Neural cell (in vitro differentiated cells): ENCODE data around the gene TSLP. TPM values are rescaled to one million over a fixed set of nuclear protein-coding genes. Genes with fewer than 3 reads are reported as not detected.

Source experiments
- H2AFZ ChIP-seq: fragments of 200-600, 300-800 bp; sonication (generic), shearing (Covaris generic); 2 replicates; pipeline ENCODE4 v1.6.0; 2014; ENCODE audit warnings: low read depth, mild to moderate bottlenecking, antibody characterized with exemption, low read length, moderate library complexity
- H3F3A ChIP-seq: fragments of 200-600 bp; shearing (Covaris generic); 2 replicates; pipeline ENCODE4 v1.6.1; 2016; ENCODE audit warnings: mild to moderate bottlenecking, moderate library complexity, mixed read lengths, antibody characterized with exemption, low read length; ENCODE audit not compliant: insufficient read depth, poor library complexity, severe bottlenecking
- H3K27ac ChIP-seq: fragments of 200-600, 300-800 bp; sonication (generic), shearing (Covaris generic); 2 replicates; pipeline ENCODE4 v1.5.1; 2014; ENCODE audit warnings: mild to moderate bottlenecking, low read length, moderate library complexity
- H3K27me3 ChIP-seq: fragments of 300-800, 200-600 bp; sonication (generic), shearing (Covaris generic); 2 replicates; pipeline ENCODE4 v1.6.0; 2014; ENCODE audit warnings: mild to moderate bottlenecking, low read depth, low read length, moderate library complexity; ENCODE audit not compliant: insufficient read depth
- H3K36me3 ChIP-seq: fragments of 300-800, 200-600 bp; sonication (generic), shearing (Covaris generic); 2 replicates; pipeline ENCODE4 v1.5.1; 2014; ENCODE audit warnings: mild to moderate bottlenecking, antibody characterized with exemption, low read length, moderate library complexity; ENCODE audit not compliant: insufficient read depth
- H3K4me2 ChIP-seq: fragments of 300-800, 200-600 bp; sonication (generic), shearing (Covaris generic); 2 replicates; pipeline ENCODE4 v1.6.0; 2014; ENCODE audit warnings: mild to moderate bottlenecking, low read length
- H3K4me3 ChIP-seq: fragments of 300-800, 200-600 bp; sonication (generic), shearing (Covaris generic); 2 replicates; pipeline ENCODE4 v1.5.1; 2014; ENCODE audit warnings: mild to moderate bottlenecking, low read length, moderate library complexity
- H3K79me2 ChIP-seq: fragments of 200-600 bp; shearing (Covaris generic); replicated peaks from 2 replicates; pipeline ENCODE4 v1.6.0; 2014; ENCODE audit warnings: mild to moderate bottlenecking, low read length, moderate library complexity; ENCODE audit not compliant: insufficient read depth
- H3K9ac ChIP-seq: fragments of 300-800, 200-600 bp; sonication (generic), shearing (Covaris generic); 2 replicates; pipeline ENCODE4 v1.6.1; 2016; ENCODE audit warnings: mild to moderate bottlenecking, low read length, mixed read lengths
- H3K9me2 ChIP-seq: fragments of 200-600 bp; shearing (Covaris generic); 2 replicates; pipeline ENCODE4 v1.6.1; 2016; ENCODE audit warnings: mild to moderate bottlenecking, low read length, mixed read lengths; ENCODE audit not compliant: insufficient read depth
- H3K9me3 ChIP-seq: fragments of 200-600, 300-800 bp; sonication (generic), shearing (Covaris generic); 2 replicates; pipeline ENCODE4 v1.6.1; 2016; ENCODE audit warnings: mild to moderate bottlenecking, mixed run types, low read length, moderate library complexity, mixed read lengths
- H4K20me1 ChIP-seq: fragments of 200-600 bp; shearing (Covaris generic); 2 replicates; pipeline ENCODE4 v1.6.1; 2016; ENCODE audit warnings: mild to moderate bottlenecking, mixed run types; ENCODE audit not compliant: insufficient read depth
- EP300 ChIP-seq: fragments of 450-650 bp; conservative IDR thresholded peaks from 2 replicates; pipeline ENCODE4 v1.6.1; 2014; ENCODE audit warnings: antibody characterized with exemption, mild to moderate bottlenecking, moderate library complexity; ENCODE audit not compliant: poor library complexity, severe bottlenecking
- EZH2 ChIP-seq: fragments of 200-600, 300-800 bp; shearing (Covaris generic), sonication (generic); IDR thresholded peaks from 2 replicates; pipeline ENCODE4 v1.6.1; 2014; ENCODE audit warnings: antibody characterized with exemption, low read length, borderline replicate concordance, mild to moderate bottlenecking; ENCODE audit not compliant: insufficient read depth, poor library complexity, severe bottlenecking
- MXI1 ChIP-seq: fragments of 450-650 bp; conservative IDR thresholded peaks from 2 replicates; pipeline ENCODE4 v1.6.1; 2014; ENCODE audit warnings: antibody characterized with exemption, mild to moderate bottlenecking; ENCODE audit not compliant: poor library complexity, severe bottlenecking
- POLR2AphosphoS5 ChIP-seq: IDR thresholded peaks from 2 replicates; pipeline ENCODE4 v1.6.1; 2012
- RAD21 ChIP-seq: fragments of 450-650 bp; conservative IDR thresholded peaks from 2 replicates; pipeline ENCODE4 v1.6.1; 2014; ENCODE audit warnings: antibody characterized with exemption, mild to moderate bottlenecking, moderate library complexity
- SMC3 ChIP-seq: fragments of 450-650 bp; conservative IDR thresholded peaks from 2 replicates; pipeline ENCODE4 v1.6.1; 2014; ENCODE audit warnings: antibody characterized with exemption, mild to moderate bottlenecking, moderate library complexity; ENCODE audit not compliant: poor library complexity
- TAF1 ChIP-seq: IDR thresholded peaks from 2 replicates; pipeline ENCODE4 v1.6.1; 2012; ENCODE audit warnings: low read depth
- polyA plus RNA-seq: library from polyadenylated mRNA; depleted of rRNA; stranded (reverse); fragments of >200 nt; gene quantifications from 2 replicates; pipeline ENCODE4 v1.2.3, GENCODE V29; 2014
- TF ChIP-seq, protein P1 (sequence below): fragments of 450-650 bp; IDR thresholded peaks from 2 replicates; pipeline ENCODE4 v1.5.1; 2014; ENCODE audit warnings: antibody characterized with exemption, mild to moderate bottlenecking, moderate library complexity; ENCODE audit not compliant: poor library complexity, severe bottlenecking
- TF ChIP-seq, protein P2 (sequence below): IDR thresholded peaks from 2 replicates; pipeline ENCODE4 v1.6.1; 2012; ENCODE audit warnings: borderline replicate concordance

TSLP gene
- polyA plus RNA-seq, 1 donor from 2014 or later = not detected

DNA sequence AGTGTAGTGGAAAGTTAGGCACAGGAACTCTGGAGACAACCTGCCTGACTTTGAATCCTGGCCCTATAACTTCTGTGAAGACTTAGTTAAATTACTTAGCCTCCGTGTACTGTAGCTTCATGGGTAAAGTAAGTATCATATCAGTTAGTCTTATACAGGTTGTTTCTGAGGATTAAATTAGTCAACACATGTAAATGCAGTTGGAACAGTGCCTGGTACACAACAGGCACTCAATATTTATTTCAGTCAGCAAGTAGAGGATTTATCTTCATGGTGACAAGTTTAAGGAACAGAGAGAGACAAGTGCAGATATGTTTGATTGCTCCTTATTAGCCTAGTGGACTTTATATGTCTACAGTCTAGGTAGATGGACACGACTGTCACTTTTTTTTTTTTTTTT, 2.7 kb downstream of the TSLP start:
- Histone ChIP-seq H3F3A (no peaks in the 10 kb centered on the region), H3K27me3 (peaks cover 57% of the 10 kb centered on the region), H2AFZ (no peak overlapping the region), H3K9me3 (no peaks in the 10 kb centered on the region), H3K36me3 (no peaks in the 10 kb centered on the region), H3K9me2 (no peaks in the 10 kb centered on the region), H3K9ac (no peak overlapping the region), H4K20me1 (no peaks in the 10 kb centered on the region), H3K79me2 (no peaks in the 10 kb centered on the region), H3K27ac (no peak overlapping the region), H3K4me3 (no peak overlapping the region), H3K4me2 (no peak overlapping the region)
- TF ChIP-seq, protein P1, sequence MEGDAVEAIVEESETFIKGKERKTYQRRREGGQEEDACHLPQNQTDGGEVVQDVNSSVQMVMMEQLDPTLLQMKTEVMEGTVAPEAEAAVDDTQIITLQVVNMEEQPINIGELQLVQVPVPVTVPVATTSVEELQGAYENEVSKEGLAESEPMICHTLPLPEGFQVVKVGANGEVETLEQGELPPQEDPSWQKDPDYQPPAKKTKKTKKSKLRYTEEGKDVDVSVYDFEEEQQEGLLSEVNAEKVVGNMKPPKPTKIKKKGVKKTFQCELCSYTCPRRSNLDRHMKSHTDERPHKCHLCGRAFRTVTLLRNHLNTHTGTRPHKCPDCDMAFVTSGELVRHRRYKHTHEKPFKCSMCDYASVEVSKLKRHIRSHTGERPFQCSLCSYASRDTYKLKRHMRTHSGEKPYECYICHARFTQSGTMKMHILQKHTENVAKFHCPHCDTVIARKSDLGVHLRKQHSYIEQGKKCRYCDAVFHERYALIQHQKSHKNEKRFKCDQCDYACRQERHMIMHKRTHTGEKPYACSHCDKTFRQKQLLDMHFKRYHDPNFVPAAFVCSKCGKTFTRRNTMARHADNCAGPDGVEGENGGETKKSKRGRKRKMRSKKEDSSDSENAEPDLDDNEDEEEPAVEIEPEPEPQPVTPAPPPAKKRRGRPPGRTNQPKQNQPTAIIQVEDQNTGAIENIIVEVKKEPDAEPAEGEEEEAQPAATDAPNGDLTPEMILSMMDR = no peak
- TF ChIP-seq RAD21 = no peak
- TF ChIP-seq EZH2 = no peak

DNA sequence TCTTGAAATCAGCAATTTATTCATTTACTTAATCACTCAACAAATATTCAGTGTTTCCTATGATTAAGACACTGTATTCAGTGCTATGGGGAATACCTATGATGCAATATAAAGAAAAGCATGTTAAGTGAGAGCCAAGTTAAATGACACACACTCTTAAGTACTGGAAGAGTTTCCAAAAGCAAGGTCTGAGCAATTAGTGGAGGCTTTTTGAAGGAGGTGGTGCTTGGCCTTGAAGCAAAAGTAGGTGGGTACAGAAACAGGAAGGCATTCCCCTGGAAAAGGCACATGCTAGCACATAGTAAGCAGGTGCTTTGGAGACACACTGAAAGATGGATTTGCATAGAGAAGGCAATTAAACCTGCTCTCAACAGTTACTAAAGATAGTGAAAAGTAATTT, 4.0 kb downstream of the TSLP start:
- no peaks in the 10 kb centered on the region for H3F3A ChIP-seq
- no peak overlapping the region for H2AFZ ChIP-seq
- H3K79me2 ChIP-seq = no peaks in the 10 kb centered on the region
- no peaks in the 10 kb centered on the region for H3K9me2 ChIP-seq
- no peak overlapping the region for H3K27ac ChIP-seq
- no peaks in the 10 kb centered on the region for H4K20me1 ChIP-seq
- H3K9ac ChIP-seq = no peak overlapping the region
- H3K4me2 ChIP-seq = no peak overlapping the region
- no peaks in the 10 kb centered on the region for H3K9me3 ChIP-seq
- H3K36me3 ChIP-seq = no peaks in the 10 kb centered on the region
- peaks cover 44% of the 10 kb centered on the region for H3K27me3 ChIP-seq
- TF ChIP-seq TAF1 (no peak), EP300 (no peak), MXI1 (no peak), EZH2 (no peak), RAD21 (no peak), SMC3 (no peak), POLR2AphosphoS5 (no peak)
- TF ChIP-seq, protein P1 = no peak
- TF ChIP-seq, protein P2, sequence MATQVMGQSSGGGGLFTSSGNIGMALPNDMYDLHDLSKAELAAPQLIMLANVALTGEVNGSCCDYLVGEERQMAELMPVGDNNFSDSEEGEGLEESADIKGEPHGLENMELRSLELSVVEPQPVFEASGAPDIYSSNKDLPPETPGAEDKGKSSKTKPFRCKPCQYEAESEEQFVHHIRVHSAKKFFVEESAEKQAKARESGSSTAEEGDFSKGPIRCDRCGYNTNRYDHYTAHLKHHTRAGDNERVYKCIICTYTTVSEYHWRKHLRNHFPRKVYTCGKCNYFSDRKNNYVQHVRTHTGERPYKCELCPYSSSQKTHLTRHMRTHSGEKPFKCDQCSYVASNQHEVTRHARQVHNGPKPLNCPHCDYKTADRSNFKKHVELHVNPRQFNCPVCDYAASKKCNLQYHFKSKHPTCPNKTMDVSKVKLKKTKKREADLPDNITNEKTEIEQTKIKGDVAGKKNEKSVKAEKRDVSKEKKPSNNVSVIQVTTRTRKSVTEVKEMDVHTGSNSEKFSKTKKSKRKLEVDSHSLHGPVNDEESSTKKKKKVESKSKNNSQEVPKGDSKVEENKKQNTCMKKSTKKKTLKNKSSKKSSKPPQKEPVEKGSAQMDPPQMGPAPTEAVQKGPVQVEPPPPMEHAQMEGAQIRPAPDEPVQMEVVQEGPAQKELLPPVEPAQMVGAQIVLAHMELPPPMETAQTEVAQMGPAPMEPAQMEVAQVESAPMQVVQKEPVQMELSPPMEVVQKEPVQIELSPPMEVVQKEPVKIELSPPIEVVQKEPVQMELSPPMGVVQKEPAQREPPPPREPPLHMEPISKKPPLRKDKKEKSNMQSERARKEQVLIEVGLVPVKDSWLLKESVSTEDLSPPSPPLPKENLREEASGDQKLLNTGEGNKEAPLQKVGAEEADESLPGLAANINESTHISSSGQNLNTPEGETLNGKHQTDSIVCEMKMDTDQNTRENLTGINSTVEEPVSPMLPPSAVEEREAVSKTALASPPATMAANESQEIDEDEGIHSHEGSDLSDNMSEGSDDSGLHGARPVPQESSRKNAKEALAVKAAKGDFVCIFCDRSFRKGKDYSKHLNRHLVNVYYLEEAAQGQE = no peak
- H3K4me3 ChIP-seq = no peak overlapping the region
